Measurements from ENCODE around the gene PDCD1LG2.
"Not testable (repeated sequence)": the region's sequence is repeated elsewhere in the genome, so short reads cannot be mapped to it uniquely, and the experiment has no call there.

PDCD1LG2 gene

DNA sequence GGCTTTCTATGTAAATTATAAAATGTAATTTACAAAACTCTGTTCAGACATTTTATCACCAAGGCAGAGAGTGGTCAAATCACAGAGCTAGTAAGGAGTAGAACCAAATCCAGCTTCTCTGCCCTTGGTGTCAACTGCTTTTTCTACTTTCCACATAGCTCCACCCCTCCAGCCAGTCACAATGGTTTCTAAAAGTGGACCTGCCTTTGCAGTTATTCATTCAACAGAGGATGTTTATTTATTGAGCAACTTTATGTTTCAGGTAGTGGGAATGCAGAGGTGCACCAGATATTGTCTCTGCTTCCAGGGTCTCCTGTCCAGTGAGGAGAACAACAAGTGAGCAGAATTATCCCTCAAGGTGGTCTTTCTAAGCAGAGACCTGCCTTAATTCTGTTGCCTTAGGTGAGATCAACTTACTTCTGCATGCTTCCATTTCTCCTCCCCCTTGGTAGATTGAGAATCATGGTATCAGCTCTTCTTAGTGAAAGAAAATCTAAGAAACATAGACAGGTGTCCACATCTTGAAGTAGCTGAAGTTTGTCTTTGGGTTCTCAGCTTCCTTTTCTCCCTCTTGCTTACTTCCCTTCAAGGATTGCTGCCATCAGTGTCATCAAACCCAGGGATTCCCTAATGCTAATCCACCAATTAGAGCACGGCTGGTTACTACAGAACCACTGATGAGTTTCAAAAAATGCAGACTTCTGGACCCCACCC is 17.2 kb upstream of the PDCD1LG2 start:
- no peak for DNase-seq (ENCODE audit: low read depth, low spot score)
- no peak overlapping the region for H3K4me3 ChIP-seq (ENCODE audit: low read length)

DNA sequence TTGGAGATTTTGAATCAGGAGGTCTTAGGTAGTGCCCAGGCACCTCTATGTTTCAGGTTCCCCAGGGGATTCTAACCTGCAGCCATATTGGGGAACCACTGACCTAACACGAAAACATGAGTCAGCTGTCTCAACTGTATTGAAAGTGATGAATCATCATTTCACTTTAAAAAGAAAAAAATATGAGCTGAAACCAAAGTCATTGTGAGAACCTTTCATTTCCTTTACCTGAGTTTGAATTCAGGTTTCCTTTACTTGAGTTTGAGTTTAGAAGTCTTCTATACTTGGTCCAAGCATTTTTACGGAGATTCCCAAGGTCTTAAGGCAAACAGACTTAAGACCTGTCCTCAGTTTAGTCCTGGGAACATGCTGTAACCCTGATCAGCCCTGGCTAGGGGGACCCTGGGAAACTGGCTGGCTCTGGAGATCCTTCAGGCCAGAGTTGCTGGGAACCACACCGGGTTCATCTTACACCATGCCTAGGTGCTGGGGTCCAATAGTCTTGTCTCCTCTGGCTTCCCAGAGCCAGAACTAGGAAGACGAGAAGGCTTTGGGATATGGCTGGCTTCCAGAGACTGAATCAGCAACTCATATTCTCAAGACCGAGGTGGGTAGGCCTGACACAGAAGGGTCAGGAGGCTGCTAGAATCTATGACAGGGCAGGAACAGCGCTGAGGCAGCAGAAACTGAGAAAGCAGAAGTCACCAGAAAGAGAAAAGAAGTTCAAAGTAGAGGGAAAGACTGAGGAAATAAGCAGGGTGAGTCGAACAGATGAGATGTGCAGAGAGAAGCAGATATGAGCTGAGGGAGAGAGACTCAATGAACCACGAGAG is 16.4 kb upstream of the PDCD1LG2 start:
- no peak overlapping the region for H3K4me3 ChIP-seq (ENCODE audit: low read length)

DNA sequence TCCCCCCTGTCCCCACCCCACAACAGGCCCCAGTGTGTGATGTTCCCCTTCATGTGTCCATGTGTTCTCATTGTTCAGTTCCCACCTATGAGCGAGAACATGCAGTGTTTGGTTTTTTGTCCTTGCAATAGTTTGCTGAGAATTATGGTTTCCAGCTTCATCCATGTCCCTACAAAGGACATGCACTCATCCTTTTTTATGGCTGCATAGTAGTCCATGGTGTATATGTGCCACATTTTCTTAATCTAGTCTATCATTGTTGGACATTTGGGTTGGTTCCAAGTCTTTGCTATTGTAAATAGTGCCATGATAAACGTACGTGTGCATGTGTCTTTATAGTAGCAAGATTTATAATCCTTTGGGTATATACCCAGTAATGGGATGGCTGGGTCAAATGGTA is 15.6 kb upstream of the PDCD1LG2 start:
- not testable (repeated sequence) for DNase-seq (ENCODE audit: low read depth, low spot score); H3K4me3 ChIP-seq (ENCODE audit: low read length)

More for the DNA sequence above, 16.4 kb upstream of the PDCD1LG2 start:
- DNase-seq (ENCODE audit: low read depth, low spot score): no peak

DNA sequence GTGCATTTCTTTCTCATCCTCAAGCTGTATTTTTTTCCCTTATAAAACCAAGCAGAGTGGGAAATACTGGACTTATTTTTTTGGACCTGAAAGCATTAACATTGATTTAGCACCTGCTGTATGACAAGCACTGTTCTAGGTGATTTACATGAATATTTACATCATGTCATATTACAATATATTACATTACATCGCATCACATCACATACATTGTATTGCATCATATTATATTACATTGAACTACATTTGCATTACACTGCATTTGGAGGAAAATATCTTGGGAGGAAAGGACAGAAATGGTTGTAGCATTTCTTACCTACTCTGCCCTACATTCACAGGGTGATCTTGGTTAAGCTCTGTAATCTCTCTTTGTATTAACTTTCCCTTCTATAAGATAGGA is 11.2 kb upstream of the PDCD1LG2 start:
- no peak for DNase-seq (ENCODE audit: low read depth, low spot score)
- no peak overlapping the region for H3K4me3 ChIP-seq (ENCODE audit: low read length)

DNA sequence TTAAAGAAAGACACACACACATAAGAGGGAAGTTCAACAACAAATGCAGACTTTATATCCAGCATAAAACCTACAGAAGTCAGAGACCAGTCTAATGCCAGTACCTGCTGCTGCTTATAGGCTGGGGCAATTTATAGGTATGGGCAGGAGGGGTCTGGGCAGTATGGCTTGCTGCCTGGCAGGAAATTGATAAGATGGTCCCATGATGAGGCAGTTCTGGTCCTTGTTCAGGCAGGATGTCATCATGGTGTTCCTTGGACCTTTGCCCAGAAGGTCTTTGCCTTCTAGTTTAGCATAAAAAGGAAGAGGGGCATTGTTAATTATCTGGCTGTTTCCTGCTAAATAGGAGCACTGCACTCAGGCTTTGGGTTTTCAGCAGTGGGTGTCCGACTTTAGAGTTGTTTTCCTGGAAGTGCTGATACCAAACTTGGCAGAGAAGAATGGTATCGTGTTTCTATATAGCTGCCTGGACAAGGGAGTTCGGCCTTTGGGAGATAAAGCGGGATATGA is 10.4 kb upstream of the PDCD1LG2 start:
- no peak overlapping the region for H3K4me3 ChIP-seq (ENCODE audit: low read length)
- DNase-seq (ENCODE audit: low read depth, low spot score): no peak

DNA sequence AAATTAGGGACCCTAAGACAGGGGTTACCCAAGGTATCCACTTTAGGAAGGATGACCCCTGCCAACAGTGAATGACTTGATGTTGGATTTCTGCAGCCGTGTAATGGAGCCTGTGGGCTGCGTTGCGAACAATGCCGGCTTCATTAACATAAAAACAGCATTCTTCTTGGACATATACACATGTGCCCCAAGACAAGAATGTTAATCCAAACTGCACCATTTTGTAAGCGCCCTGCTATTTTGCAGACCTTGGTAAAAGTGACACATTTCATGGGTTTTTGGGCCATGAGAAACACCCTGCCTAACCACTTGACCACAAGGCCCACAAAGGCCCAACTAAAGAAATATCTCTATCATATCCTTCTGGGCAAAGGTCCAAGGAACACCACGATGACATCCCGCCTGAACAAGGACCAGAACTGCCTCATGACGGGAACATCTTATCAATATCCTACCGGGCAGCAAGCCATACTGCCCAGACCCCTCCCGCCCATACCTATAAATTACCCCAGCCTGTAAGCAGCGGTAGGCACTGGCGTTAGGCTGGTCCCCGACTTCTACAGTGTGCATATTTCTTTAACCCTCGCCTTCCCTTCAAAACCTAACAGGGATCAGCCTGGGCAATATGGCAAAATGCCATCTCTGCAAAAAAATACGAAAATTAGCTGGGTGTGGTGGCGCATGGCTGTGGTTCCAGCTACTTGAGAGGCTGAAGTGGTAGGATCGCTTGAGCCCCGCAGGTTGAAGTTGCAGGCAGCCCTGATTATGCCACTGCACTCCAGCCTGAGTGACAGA is 9.7 kb upstream of the PDCD1LG2 start:
- DNase-seq (ENCODE audit: low read depth, low spot score): no peak
- H3K4me3 ChIP-seq (ENCODE audit: low read length): no peak overlapping the region

DNA sequence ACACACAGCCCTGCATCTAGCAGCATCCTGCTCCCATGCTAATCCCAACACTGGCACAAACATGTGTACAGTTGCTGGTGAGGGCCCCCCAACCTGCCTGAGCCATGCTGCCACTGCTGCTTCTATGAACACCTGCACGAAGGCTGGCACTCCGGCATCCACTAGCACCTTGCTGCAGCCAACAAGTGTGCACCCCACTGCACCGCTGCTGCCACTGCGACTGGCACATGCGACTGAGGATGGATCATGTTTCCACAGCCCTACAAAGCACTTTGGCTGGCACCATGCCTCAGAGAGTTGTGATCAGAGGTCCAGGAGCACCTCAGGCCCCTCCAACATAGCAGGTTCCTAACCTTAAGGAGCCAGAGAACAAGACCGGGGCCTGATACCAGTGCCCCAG is 7.8 kb upstream of the PDCD1LG2 start:
- no peak overlapping the region for H3K4me3 ChIP-seq (ENCODE audit: low read length)
- DNase-seq (ENCODE audit: low read depth, low spot score): no peak

DNA sequence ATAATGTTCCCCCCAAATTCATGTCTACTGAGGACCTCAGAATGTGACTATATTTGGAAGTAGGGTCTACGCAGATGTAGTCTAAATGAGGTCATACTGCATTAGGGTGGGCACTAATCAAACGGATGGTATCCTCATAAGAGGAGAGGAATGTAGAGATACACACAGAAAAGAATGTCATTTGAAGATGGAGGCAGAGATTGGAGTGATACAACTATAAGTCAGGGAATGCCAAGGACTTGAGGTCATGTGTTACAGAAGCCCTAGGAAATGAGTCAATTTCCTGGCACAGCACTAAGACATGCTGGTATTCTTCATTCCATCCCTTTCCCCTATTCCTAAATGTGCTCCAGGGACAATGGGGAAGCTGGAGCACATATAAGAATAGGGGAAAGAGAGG is 758 bp upstream of the PDCD1LG2 start:
- no peak overlapping the region for H3K4me3 ChIP-seq (ENCODE audit: low read length)
- DNase-seq (ENCODE audit: low read depth, low spot score): no peak

DNA sequence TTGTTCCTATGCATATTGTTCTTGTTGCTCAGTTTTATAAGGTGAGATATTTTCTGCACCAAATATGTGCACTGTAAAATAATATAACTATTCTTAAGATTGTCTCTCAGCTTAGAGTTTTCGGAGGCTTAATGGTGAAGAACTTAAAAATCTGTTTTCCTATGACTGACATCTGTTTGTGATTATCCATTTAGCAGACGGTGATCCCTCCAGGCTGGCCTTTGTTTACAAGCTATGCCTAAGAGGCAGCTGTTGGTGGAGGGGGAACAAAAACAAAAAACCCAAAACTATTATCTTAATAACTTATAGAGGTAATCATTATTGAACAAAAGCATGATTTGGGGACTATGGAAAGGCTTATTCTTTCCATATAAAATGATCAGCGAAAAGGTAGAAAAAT is 658 bp downstream of the PDCD1LG2 start:
- no peak for DNase-seq (ENCODE audit: low read depth, low spot score)
- no peak overlapping the region for H3K4me3 ChIP-seq (ENCODE audit: low read length)

DNA sequence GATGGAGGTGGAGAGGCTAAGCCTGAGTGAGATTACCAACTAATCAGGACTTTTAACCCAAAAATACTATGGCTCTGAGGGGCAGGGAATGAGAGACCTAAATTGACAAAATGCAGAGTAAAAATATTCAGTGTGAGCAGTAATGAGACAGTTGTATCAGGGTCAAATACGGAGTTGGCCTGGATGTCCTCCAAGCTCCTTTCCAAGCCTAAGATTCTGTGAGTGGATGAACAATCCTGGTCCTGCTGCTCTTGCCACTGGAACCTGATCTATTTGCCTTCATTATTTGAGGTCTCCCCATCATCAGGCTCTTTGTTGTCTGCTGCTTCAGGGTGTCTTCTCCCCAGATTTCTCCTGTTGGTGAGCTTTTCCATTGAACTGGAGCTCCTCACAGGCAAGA is 1.1 kb downstream of the PDCD1LG2 start:
- DNase-seq (ENCODE audit: low read depth, low spot score): no peak
- no peak overlapping the region for H3K4me3 ChIP-seq (ENCODE audit: low read length)

DNA sequence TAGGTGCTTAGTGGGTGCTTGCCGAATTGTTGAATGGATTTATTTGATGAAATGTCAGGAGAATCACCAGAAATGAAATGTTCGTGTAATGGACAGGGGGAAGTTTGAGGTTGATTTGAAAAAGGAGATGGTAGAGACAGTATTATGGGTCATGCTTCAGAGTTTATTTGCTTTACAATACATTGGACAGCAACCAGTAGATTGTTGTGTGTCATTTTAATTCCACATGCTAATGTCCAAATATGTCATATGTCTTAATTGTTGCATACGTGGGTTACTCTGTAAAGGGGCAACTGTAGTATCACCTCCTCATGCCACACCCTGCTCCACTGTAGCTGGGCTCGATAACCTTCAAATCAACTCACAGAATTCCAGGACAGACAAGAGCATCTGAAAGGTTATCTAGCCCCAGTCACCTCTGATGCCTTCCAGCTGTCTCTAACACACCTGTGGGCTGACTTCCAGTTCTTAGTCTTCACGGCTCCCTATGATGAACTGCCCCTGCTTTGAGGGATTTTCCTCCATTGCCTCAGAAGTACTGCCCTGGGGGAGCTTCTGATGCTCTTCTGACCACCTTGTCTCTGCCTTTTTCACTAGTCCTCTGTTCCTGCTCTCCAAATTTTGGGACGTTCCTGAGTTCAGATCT is 1.7 kb downstream of the PDCD1LG2 start:
- H3K4me3 ChIP-seq (ENCODE audit: low read length): no peak overlapping the region
- DNase-seq (ENCODE audit: low read depth, low spot score): no peak

DNA sequence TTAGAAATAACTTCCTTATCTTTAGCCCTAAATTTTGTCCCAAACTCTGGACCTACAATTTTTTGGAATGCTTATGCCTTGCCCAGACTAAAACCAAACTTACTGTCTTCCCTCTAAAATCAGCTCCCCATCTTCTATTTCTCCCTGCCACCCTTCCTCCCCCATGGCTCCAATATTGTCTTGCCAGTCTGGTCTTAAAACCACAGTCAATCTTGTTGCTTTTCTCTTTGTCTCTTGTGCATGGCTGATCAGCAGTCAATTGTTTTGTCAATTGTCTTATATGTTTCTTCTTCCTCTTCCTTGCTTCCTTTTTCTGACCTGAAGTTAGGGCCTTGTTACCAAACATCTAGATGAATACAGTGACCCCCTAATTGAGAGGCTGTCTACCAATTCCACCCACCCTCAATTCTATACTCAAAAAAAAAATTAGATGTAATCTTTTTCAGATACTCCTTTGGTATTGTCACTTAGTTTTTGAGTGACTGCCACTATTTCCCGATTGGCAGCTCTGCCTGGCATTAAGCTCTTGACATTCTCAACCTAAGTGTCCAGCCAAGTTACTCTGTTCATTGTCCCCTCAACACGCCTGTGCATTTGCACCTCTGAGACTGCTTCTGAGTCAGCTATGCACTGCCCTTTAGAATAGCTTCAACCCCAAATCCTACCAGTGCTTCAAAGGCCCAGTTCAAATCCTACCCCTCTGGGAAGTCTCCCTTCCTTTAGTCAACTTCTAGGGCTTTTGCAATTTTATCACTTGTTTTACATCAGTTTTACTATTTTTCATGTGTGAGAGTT is 2.5 kb downstream of the PDCD1LG2 start:
- no peak for DNase-seq (ENCODE audit: low read depth, low spot score)
- no peak overlapping the region for H3K4me3 ChIP-seq (ENCODE audit: low read length)

DNA sequence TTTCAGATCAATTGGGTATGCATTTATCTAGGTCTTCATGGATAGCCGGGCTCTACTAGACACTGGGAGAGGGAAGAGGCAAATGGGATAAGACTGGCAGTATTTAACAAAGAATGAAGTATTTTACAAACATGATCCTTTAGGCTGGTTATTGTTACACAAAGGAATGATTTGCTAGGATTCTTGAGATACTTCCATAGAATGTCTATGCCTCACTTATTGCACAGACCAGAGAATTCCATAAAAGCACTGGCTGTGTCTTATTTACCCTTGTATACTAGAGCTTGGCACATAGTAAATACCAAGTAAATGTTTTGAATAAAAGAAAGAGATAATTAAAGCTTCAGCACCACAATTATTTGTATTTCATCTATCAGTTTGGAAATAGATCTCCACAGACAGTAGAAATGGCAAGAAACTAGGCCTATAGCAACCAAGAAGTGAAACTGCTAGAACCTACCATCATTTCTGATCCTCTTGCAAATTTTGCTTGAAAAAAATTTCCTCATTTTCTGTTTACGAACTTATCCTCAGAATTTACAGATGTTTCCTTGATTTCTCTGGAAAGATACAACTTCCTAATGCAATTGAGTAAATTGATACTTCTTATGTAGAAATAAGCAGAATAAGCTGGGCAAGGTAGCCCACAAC is 3.8 kb downstream of the PDCD1LG2 start:
- H3K4me3 ChIP-seq (ENCODE audit: low read length): no peak overlapping the region
- no peak for DNase-seq (ENCODE audit: low read depth, low spot score)

DNA sequence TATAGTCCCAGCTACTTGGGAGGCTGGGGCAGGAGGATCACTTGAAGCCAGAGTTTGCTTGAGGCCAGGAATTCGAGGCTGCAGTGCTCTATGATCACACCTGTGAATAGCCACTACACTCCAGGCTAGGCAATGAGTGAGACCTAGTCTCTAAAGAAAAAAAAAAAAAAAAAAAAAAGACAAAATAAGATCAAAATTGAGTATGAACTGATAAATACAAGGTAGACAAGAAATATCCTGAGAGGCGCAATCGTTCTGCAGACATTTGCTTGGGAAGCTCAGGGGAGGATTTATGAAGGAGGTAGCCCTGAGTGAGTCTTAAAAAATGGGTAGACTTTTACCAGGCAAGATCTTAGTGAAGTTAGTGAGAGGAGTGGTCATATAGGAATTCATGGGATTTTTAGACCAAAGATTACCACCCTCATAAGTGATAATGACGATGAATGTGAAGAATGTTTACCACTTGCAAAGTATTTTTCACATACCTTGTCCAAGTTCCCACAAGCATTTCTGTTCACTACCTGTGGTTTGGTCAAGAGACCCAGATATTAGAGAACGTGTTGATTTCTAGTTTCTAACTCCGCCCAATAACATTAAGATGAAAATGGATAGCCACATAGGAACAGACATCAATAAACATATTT is 4.4 kb downstream of the PDCD1LG2 start:
- DNase-seq (ENCODE audit: low read depth, low spot score): no peak
- no peak overlapping the region for H3K4me3 ChIP-seq (ENCODE audit: low read length)

DNA sequence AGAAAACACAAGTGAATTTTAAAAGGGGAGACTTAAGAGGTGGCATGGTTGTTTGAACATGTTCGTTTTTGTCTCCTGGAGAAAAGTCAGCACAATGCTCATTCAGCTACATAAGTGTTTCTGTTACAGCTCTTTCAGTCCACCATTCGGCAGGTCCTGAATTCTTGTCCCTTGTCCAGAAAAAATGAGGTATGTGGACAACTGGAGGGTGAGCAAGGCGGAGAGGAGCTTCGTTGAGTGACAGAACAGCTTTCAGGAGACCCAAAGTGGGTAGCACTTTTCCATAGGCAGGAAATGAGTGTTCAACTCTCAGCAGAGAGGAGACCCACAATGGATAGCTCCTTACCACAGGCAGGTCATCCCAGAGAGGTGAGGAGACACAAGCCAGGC is 4.9 kb downstream of the PDCD1LG2 start:
- no peak overlapping the region for H3K4me3 ChIP-seq (ENCODE audit: low read length)
- no peak for DNase-seq (ENCODE audit: low read depth, low spot score)

DNA sequence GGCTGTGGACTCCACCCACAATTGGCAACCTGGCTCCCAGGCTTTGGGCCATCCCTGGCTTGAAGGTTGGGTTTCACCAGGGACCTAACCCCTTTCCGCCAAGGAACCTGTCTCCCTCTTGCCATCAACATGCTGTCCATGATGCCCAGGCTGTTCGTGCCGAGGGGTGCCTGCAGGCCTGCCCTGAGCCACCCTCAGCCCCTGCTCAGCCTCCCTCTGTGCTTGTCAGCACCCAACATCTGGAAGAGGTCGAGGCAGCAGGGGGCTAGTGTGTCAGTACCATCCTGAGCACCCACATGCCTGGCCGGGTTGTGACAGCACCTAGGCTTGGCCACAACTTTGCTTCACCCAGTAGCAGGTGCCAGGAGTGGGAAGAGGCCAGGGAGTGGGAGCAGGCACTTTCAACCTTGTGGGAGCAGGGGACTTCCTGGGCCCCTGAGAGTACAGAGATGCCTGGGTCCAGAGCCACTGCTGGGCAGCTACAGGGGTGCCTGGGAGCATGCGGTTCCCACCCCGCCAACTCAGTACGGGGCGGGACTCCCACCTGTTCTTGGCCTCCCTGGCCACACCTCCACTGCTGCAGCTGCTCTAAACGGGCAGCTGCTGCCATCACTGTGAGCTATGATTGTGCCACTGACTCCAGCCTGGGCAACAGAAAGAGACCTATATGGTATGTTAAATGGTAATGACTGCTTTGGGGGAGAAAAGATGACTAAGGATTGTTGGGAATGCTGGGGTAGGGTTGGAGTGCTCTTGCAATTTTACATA is 6.3 kb downstream of the PDCD1LG2 start:
- no peak overlapping the region for H3K4me3 ChIP-seq (ENCODE audit: low read length)
- DNase-seq (ENCODE audit: low read depth, low spot score): no peak

Data from Jurkat, Clone E6-1 (cell line).